OCI-M2 (cell line): ENCODE data around the gene ITGA4.

Experiments used
- DNase-seq: peaks from one replicate; lab custom pipeline; 2025; ENCODE audit not compliant: unreplicated experiment; lab: John Stamatoyannopoulos, UW

ITGA4 gene

GRCh38 chr2:181457741-181458425 is 697 bp downstream of the ITGA4 start:
- DNase-seq, result no peak

- DNase-seq, result no peak
Observed at GRCh38 chr2:181458871-181459270, 1.7 kb downstream of the ITGA4 start.

GRCh38 chr2:181459621-181460021 is 2.4 kb downstream of the ITGA4 start:
- DNase-seq, result no peak

- no peak for DNase-seq
Observed at GRCh38 chr2:181461056-181461997, 4.1 kb downstream of the ITGA4 start.

GRCh38 chr2:181462033-181462432 is 4.8 kb downstream of the ITGA4 start:
- DNase-seq, result no peak

- DNase-seq, result no peak
Observed at GRCh38 chr2:181463588-181463987, 6.4 kb downstream of the ITGA4 start.

GRCh38 chr2:181464966-181465365 is 7.8 kb downstream of the ITGA4 start:
- no peak for DNase-seq

GRCh38 chr2:181465676-181466375 is 8.6 kb downstream of the ITGA4 start:
- DNase-seq, result no peak

- DNase-seq, result no peak
Observed at GRCh38 chr2:181466661-181467576, 9.7 kb downstream of the ITGA4 start.

- no peak for DNase-seq
Observed at GRCh38 chr2:181467966-181468707, 11.0 kb downstream of the ITGA4 start.

- no peak for DNase-seq
Observed at GRCh38 chr2:181468811-181469210, 11.6 kb downstream of the ITGA4 start.

GRCh38 chr2:181471226-181471625 is 14.0 kb downstream of the ITGA4 start:
- no peak for DNase-seq

GRCh38 chr2:181471783-181472182 is 14.6 kb downstream of the ITGA4 start:
- DNase-seq, result no peak

GRCh38 chr2:181472990-181473389 is 15.8 kb downstream of the ITGA4 start:
- no peak for DNase-seq

GRCh38 chr2:181474222-181474881 is 17.2 kb downstream of the ITGA4 start:
- DNase-seq, result no peak

- DNase-seq, result no peak
Observed at GRCh38 chr2:181483211-181483610, 26.0 kb downstream of the ITGA4 start.

GRCh38 chr2:181483876-181484275 is 26.7 kb downstream of the ITGA4 start:
- DNase-seq, result no peak

GRCh38 chr2:181484851-181485637 is 27.9 kb downstream of the ITGA4 start:
- no peak for DNase-seq

- no peak for DNase-seq
Observed at GRCh38 chr2:181485638-181485946, 28.4 kb downstream of the ITGA4 start.
